GM18858 (cell line): ENCODE results near the gene DYNC1I1.

Source experiments
- ATAC-seq: cut with Tn5 transposase; IDR thresholded peaks from one replicate; pipeline ENCODE4 v1.9.1; 2021; ENCODE audit not compliant: unreplicated experiment

DYNC1I1 gene

DNA sequence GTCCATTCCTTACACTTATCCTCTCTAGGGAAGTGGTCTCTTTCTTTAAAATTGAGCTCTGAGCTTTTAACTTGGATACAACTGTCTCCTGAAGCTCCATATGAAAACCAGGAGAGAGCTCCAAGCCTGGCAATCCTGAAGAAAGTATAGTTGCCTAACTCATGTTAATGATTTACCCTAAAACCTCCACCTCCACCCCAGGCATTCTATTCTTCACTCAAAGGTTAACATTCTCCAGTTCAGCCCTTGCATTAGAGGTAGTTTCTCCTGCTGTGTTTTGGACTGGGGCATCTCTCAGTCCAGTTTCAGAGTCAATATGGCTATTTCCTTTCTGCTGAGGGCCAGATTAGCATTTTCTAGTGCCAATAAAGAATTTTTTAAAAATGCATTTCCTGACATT lies 354.0 kb downstream of the DYNC1I1 start:
- ATAC-seq: no peak

DNA sequence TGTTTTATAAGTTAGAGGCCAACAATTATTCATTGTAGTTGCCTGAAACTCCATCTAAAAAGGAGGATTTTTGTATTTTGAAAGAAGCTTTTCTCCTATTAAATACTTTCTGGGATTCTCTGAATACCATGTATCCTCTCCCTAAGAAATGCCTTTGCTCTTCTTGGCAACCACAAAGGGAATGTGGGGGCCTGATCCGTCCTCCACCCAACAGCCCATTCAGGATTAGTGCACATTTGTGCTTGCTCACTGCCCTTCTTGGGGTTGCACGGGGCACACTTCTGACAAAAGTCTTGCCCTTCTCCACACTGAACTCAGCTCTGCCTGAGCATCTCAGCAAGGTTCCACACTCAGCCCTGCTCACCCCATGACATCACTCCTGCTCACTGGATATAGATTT lies 355.4 kb downstream of the DYNC1I1 start:
- ATAC-seq: no peak

DNA sequence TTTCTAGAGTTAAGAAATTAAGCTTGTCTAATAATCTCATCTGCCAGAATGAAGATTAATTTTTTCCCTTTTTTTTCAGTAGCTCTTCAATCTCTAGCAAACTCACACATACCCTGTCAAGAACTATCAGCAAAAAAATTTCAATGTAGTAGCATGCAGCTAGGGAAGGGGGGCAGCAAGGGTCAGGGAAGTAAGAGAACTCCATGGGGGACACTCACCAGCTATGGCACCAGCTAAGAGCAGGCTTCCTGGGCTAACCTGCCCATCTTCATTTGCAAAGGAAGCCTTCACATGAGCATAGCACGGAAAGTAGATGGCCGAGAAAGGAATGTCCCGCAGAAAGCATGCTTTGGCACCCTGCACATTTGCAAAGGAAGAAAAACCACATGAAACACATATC lies 359.2 kb downstream of the DYNC1I1 start:
- no peak for ATAC-seq

DNA sequence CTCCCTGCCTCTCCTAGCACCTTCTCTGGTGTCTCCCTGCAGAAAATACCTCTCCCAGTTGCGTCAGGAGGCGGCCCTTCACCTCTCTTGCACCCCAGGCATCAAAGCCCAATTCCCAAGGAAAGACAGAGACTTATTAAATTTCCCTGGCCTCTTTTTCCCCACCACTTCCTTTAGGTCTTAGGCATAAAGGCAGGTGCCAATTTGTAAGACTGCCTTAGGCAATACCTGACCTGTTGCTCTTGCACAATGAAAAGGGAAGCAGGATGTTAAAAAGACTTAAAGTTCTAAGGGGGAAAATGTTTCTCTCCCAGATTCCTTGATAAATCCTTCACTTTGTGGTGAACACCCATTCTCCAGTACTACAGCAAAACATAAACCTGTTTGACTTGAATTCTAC lies 362.9 kb downstream of the DYNC1I1 start:
- ATAC-seq: no peak

DNA sequence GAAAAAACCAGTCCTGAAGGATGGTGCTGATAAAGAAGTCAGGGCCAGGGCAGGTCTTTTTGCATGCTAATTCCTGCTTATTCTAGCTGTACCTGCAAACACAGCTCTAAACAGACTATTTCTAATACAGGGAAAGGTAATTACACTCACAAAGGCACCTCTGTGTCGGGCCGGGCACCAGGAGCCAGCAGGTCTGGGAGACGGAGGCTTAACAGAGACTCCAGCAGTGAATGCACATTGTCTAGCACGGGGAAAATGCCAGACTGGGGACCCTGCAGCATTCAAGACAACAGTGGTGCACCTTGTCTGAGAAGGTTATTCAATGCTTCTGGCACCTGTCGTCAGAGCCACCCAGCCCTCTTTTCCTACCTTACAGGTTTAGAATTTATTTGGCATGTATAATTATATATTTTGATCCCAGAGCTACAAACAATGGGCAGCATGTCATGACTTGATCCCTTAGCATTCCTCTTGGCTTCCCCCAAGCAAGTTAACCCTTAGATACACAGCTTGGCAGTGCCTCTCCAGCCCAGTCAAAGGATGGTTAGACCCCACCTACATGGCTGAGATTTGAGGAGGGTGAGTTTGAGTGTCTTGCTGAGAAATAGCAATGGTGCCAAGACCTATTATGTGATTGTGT lies 364.4 kb downstream of the DYNC1I1 start:
- no peak for ATAC-seq

DNA sequence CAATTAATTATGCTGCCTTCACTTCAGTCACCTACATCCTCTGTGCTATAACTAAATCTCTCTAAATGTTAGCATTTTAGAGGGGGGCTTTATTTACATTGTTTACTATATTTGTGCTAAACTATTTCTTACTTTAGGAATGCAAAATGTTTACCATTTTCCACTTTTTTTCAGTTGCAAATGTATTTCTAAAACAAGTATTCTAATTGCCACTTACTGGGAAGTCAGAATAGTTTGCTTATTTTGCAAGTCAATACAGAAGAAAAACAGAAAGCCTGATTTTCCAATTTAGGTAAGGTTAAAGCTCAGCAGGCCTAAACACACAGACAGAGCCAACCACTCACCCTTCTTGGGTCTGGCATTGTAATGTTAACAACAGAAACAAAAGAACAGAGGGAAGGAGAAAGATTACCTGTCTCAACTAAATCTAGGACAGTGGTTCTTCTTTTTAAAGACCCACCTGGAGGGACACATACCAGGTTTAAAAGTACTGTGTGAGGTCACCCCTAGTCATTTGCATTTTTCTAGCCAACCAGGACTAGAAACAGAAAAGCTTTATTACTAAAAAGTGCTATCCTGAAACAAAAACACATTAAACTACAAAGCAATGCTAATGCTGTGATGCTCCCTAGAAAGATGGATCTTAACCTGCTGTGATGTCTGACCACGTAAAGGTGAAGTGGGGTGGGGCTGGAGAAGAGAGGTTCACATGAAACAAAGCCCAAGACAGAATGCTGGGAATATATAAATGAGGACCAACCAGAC lies 371.3 kb downstream of the DYNC1I1 start:
- no peak for ATAC-seq

DNA sequence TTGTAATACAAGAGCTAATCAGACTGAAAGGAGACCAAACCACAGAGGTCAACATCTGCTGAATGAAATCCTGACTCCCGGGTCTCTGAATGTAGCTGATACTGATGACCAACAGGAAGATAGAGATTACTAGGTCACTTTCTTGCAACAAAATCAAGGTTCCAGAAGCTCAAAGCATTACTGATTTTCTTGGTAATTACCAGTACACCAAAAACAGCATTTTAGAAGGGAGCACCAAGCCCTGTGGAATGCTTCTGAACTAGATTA lies 371.8 kb downstream of the DYNC1I1 start:
- no peak for ATAC-seq
